ENCODE results near the gene FTO.
"Not testable (repeated sequence)": the region's sequence is repeated elsewhere in the genome, so short reads cannot be mapped to it uniquely, and the experiment has no call there.

The FTO gene

DNA sequence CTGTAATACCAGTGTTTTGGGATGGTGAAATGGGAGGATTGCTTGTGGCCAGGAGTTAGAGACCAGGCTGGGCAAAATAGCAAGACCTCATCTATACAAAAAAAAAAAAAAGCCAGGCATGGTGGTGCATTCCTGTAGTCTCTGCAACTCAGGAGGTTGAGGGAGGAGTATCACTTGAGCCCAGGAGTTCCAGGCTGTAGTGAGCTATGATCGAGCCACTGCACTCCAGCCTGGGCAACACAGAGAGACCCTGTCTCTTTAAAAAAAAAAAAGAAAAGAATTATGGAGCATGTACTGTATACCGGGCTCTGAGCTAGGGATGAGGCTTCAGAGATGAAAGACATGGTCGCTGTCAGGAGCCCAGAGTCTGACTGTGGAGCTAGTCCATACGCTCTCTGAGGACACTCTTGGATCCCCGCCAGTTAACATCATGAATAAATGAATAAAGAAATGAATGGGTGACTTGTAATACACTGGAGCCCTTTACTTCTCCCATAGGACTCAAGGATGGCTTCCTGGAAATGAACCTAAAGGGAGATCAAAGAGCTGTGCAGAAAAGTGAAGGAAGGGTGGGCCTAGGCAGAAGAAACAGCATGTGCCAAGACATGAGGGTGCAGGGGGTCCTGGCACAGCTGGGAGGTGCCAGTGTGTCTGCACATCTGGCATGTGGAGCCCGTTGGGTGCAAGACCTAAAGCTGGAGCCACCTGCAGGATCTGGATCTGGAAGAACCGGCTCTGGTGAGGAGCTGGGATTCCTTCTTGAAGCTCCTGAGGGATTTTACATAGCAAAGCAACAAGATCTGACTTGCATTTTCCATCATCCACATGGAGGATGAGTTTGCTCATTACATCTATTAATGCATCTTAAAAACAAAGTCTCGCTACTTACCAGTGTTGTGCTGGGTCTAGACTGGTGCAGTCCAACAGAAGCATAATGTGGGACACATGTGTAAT, 462.2 kb downstream of the FTO start:
- no peak for DNase-seq

GRCh38 chr16:54169112-54169511, 465.2 kb downstream of the FTO start:
- no peak for DNase-seq

GRCh38 chr16:54171626-54172537, 467.9 kb downstream of the FTO start:
- no peak for DNase-seq

- no peak for DNase-seq
These were observed 469.5 kb downstream of the FTO start for GRCh38 chr16:54173490-54173889.

- no peak for DNase-seq
These were observed 470.2 kb downstream of the FTO start for GRCh38 chr16:54174201-54174600.

DNA sequence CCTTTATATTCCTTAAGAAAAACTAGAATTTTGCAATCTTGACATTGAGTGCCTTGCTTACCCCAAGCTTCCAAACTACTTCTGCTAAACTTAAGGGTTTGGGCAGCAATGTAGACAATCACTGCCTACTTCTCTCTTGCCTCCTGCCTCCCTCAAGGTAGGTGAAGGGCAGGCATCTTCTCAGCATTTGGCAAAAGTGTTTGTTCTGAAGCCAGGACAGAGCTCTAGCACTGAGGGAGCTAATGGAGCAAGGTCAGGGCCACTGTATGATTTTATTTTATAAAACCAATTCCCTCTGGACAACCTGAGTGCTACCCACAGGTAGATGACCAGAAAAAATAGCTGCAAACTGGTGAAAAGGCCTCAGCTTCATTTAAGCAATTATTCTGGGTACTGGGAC, 470.8 kb downstream of the FTO start:
- no peak for DNase-seq

- DNase-seq = no peak
These were observed 471.2 kb downstream of the FTO start for GRCh38 chr16:54175169-54175551.

DNA sequence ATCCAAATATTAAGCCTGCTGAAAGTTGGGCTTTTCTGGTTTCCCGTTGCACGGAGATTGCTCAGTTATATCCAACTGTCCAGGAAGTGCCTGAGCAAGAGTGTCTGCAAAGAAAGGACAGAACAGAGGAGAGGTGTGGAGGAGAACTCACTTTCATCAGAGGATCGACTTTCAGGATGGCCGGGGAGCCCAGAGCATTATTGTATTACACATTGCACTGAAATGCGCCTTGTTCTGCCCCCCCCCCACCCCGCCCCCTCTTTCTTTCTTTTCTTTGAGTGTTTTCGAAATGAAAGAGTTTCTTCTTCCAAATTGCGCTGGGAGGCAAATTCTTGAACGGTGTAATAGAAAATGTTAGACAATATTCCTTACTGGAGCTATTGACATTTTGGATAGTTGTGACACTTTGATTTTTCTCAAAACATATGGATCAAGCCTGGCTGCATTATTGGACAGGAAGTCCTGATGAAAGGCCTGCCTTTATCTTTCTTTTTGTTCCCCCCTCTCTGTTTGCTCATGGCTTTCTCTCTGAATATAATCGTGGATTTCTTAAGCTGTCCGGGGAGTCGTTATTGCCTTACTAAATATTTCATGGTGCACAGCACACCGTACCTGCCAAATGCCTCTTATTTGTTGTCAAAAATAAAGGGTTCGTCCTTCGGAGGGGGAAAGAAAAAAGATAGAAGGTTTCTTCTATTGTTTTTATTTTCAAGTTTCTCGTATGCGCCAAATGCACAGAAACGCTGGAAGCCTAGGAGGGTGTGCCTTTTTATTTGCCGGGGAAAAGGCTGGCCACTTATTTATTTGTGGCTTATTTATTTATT, 471.8 kb downstream of the FTO start:
- peak; percentile 4 for DNase-seq

DNA sequence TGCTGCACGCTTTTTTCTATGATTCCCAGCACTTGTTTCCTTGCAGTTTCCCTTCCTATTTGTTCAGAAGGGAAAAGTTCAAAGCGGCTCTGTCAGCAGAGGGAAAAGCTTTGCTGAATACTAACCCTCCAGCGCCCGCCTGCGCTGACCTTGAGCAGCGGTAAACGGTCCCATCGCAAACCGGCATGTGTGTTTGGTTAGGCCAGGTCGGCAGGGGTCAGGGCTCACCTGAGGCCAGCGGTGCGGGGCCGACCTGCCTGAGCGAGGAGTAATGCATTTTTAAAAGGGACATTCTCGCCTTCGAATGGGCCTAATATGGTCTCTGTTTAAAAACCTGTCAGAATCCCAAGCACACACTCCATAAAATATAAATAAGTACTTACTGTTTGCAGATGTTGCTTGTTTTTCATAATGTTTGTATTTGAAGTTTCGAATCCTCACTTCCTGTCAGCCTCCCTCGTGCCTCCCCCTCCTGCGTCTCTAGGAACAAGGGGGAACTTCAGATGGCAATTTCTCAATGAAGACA, 472.5 kb downstream of the FTO start:
- peak; percentile 13 for DNase-seq

GRCh38 chr16:54177052-54177861, 473.3 kb downstream of the FTO start:
- no peak for DNase-seq

DNA sequence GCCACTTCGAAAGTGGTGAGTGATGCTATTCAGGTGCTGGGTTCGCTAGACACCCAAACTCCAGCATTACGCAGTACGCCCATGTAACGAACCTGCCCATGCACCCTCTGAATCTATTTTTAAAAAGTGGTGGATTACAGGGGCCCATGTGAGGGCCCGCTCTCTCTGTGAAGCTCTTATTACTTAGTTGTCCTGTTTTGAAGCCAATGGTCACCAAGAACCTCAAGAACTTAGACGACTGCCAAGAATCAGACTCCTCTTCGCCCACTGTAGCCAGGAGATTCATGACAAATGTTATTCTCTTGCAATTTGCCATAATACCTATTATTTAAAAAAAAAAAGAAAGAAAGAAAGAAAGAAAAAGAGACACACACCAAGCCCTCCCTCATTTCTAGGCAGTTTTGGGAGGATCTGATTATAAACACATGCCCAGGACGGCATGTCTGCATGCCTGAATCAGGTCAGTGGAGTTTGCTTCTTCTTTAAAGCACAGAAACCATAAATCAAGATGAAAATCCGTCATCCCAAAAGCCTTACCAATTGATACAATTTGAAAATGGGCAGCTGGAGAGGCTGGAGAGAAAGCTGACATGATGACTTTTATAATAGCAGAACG, 474.0 kb downstream of the FTO start:
- DNase-seq = no peak

GRCh38 chr16:54178478-54178976, 474.6 kb downstream of the FTO start:
- no peak for DNase-seq

DNA sequence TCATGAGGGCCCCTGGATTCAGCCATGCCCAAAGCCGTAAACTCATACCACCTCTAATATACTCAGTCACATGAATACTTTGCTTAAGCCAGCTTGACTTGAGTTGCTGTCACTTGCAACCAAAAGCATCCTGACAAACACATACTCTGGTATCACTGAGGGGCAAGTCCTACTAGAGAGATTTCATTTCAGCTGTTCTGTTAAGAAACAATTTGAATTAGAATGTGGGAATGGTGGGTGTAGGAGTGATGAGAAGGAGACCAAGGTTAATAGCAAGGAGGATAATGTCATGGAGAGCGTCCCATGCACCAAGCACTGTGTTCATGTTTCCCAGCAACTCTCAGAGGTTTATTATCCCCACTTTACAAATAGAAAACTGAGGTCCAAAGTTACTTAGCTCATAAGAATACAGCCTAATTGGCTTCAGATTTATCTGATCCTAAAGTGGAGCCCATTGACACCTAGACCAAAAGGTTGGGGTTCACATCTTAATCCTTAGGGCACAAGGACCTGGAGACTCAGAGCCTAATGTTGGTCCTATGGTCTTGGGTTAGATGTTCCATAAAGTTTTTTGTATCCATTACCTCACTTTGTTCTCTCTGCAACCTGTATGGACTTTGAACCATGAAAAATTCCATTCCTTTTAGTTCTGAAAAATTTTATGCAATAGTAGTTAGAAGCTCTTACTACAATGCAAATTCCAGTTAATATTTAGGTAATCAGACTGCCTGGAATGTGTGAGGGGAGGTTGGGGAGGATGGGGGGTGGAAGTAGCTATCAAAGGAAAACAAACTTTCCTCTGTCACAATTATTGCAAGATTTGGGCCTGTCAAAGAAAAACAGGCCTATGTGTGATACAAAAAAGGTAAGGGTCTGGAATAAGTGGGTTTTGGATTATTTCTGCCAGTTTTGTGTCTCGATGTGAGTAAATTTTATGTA, 476.7 kb downstream of the FTO start:
- DNase-seq = no peak

DNA sequence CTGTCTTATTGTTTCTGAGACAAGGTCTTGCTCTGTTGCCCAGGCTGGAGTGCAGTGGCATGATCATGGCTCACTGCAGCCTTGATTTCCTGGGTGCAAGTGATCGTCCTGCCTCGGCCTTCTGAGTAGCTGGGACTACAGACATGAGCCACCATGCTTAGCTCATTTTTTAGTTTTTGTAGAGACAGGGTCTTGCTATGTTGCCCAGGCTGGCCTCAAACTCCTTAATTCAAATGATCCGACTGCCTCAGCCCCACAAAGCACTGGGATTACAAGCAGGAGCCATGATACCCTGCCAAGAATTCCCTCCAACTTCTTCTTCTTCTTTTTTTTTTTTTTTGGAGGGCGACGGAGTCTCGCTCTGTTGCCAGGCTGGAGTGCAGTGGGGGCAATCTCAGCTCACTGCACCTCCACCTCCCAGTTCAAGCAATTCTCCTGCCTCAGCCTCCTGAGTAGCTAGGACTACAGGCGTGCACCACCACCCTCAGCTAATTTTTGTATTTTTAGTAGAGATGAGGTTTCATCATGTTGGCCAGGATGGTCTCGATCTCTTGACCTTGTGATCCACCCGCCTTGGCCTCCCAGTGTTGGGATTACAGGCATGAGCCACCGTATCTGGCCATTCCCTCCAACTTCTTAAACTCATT, 477.9 kb downstream of the FTO start:
- not testable (repeated sequence) for DNase-seq

- DNase-seq = no peak
These were observed 481.1 kb downstream of the FTO start for GRCh38 chr16:54185045-54185444.

GRCh38 chr16:54191163-54191562, 487.2 kb downstream of the FTO start:
- DNase-seq = no peak

GRCh38 chr16:54191592-54191991, 487.6 kb downstream of the FTO start:
- DNase-seq = no peak

- no peak for DNase-seq
These were observed 489.2 kb downstream of the FTO start for GRCh38 chr16:54193013-54193664.
